Neutrophil (primary cell): Measurements from ENCODE around the gene ITGB3.
"Not testable (repeated sequence)": the region's sequence is repeated elsewhere in the genome, so short reads cannot be mapped to it uniquely, and the experiment has no call there.

Experiments used
- H3K27ac ChIP-seq: fragments of 200-600 bp; sonication (generic); 2 replicates; pipeline ENCODE4 v1.5.1; 2016; ENCODE audit warnings: mild to moderate bottlenecking, moderate library complexity
- H3K27me3 ChIP-seq: fragments of 200-600 bp; sonication (generic); 2 replicates; pipeline ENCODE4 v1.6.0; 2016; ENCODE audit warnings: mild to moderate bottlenecking
- H3K36me3 ChIP-seq: fragments of 200-600 bp; sonication (generic); 2 replicates; pipeline ENCODE4 v1.5.1; 2017
- H3K4me1 ChIP-seq, 2 experiments: fragments of 200-600 bp in 1 of 2; sonication (generic) in 1 of 2; 1 replicate in 1 of 2; 2 replicates in 1 of 2; pipeline versions ENCODE4 v1.5.1 to v1.6.1; 2013 to 2016; ENCODE audit warnings: low read depth in 1 of 2, low read length in 1 of 2, mild to moderate bottlenecking in 1 of 2, moderate library complexity in 1 of 2; ENCODE audit not compliant: control insufficient read depth in 1 of 2, insufficient read depth in 1 of 2
- H3K4me3 ChIP-seq, 2 experiments: fragments of 200-600 bp in 1 of 2; sonication (generic) in 1 of 2; 1 replicate in 1 of 2; 2 replicates in 1 of 2; pipeline ENCODE4 v1.5.1; 2013 to 2016; ENCODE audit warnings: low read depth in 1 of 2, low read length in 1 of 2, mild to moderate bottlenecking in 1 of 2, moderate library complexity in 1 of 2
- H3K9me3 ChIP-seq: fragments of 200-600 bp; sonication (generic); 2 replicates; pipeline ENCODE4 v1.5.1; 2016
- TF ChIP-seq, protein P1 (sequence below): fragments of 200-600 bp; sonication (generic); IDR thresholded peaks from 2 replicates; pipeline ENCODE4 v1.5.1; 2016; ENCODE audit warnings: antibody characterized with exemption

Gene ITGB3

GRCh38 chr17:47266782-47267181 lies 13.2 kb downstream of the ITGB3 start:
- H3K36me3 ChIP-seq, result no peaks in the 10 kb centered on the region
- TF ChIP-seq, protein P1, sequence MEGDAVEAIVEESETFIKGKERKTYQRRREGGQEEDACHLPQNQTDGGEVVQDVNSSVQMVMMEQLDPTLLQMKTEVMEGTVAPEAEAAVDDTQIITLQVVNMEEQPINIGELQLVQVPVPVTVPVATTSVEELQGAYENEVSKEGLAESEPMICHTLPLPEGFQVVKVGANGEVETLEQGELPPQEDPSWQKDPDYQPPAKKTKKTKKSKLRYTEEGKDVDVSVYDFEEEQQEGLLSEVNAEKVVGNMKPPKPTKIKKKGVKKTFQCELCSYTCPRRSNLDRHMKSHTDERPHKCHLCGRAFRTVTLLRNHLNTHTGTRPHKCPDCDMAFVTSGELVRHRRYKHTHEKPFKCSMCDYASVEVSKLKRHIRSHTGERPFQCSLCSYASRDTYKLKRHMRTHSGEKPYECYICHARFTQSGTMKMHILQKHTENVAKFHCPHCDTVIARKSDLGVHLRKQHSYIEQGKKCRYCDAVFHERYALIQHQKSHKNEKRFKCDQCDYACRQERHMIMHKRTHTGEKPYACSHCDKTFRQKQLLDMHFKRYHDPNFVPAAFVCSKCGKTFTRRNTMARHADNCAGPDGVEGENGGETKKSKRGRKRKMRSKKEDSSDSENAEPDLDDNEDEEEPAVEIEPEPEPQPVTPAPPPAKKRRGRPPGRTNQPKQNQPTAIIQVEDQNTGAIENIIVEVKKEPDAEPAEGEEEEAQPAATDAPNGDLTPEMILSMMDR, result no peak
- no peak overlapping the region for H3K4me3 ChIP-seq
- H3K4me1 ChIP-seq, result no peaks in the 10 kb centered on the region
- H3K27me3 ChIP-seq, result peaks cover 13% of the 10 kb centered on the region
- H3K27ac ChIP-seq, result no peak overlapping the region
- no peaks in the 10 kb centered on the region for H3K9me3 ChIP-seq

GRCh38 chr17:47267354-47267828 lies 13.8 kb downstream of the ITGB3 start:
- no peaks in the 10 kb centered on the region for H3K9me3 ChIP-seq
- TF ChIP-seq, protein P1, result no peak
- peaks cover 8% of the 10 kb centered on the region for H3K27me3 ChIP-seq
- no peak overlapping the region for H3K27ac ChIP-seq
- H3K4me1 ChIP-seq, result no peaks in the 10 kb centered on the region
- no peaks in the 10 kb centered on the region for H3K36me3 ChIP-seq
- H3K4me3 ChIP-seq, result no peak overlapping the region

DNA sequence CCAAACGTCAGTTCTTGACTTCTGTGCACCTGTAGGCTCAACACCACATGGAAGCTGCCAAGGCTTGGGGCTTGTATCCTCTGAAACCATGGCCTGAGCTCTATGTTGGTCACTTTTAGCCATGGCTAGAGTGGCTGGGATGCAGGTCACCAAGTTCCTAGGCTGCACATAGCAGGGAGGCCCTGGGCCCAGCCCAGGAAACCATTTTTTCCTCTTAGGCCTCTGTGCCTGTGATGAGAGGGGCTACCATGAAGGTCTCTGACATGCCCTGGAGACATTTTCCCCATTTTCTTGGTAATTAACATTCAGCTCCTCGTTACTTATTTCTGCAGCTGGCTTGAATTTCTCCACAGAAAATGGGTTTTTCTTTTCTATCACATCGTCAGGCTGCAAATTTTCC lies 15.3 kb downstream of the ITGB3 start:
- H3K36me3 ChIP-seq, H3K9me3 ChIP-seq, H3K27me3 ChIP-seq, H3K4me3 ChIP-seq, H3K27ac ChIP-seq, H3K4me1 ChIP-seq: not testable (repeated sequence)

DNA sequence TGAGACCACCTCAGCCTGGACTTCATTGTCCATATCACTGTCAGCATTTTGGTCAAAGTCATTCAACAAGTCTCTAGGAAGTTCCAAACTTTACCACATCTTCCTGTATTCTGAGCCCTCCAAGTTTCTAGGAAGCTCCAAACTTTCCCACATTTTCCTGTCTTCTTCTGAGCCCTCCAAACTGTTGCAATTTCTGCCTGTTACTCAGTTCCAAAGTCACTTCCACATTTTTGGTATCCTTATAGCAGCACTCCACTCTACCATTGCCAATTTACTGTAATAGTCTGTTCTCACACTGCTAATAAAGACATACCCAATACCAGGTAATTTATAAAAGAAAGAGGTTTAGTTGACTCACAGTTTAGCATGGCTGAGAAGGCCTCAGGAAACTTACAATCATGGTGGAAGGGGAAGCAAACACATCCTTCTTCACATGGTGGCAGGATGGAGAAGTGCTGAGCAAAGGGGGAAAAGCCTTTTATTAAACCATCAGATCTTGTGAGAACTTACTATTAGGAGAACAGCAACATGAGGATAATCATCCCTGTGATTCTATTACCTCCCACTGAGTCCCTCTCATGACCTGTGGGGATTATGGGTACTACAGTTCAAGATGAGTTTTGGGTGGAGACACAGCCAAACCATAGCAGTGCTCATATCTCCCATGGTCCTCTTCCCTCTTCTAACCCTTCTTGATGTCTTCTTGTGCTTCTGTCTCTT lies 16.1 kb downstream of the ITGB3 start:
- H3K4me1 ChIP-seq, H3K36me3 ChIP-seq, H3K27ac ChIP-seq, H3K9me3 ChIP-seq, H3K4me3 ChIP-seq: not testable (repeated sequence)
- peaks cover 14% of the 10 kb centered on the region for H3K27me3 ChIP-seq

DNA sequence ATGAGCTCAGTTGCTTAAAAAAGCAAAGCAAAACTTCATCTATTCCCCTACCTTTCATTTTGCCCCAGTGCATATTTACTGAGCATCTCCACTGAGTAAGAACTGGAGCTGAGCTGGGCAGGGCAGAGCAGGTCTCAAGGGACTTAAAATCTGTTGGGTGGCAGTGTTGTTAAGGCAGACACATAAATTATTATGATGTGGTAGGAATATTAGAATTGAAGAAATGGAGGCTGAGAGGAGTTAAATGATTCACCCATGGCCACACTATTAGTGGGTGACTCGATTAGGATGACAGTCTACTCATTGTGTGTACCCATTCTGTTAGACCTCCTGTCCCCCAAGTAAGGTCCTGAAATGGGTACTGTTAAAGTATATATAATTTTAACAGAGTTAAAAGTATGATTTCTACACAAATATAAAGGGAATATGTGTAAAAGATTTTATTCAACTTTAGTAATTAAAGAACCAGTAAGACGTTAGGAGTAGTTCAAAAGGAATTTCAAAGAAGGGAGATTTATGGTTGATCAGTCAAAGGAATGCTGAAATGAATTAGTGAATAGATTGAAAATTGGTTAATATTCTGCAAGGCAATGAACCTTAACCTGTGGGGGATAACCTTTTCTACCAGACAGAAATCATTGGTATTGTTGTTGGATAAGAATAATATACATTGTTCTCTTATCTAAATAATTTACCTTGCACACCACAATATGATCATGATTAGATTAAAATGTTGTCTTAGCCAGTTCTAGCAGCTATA lies 17.5 kb downstream of the ITGB3 start:
- Histone ChIP-seq H3K4me3 (no peak overlapping the region), H3K27me3 (peaks cover 17% of the 10 kb centered on the region), H3K4me1 (no peaks in the 10 kb centered on the region), H3K36me3 (no peaks in the 10 kb centered on the region), H3K9me3 (no peaks in the 10 kb centered on the region), H3K27ac (no peak overlapping the region)
- TF ChIP-seq, protein P1, result no peak

DNA sequence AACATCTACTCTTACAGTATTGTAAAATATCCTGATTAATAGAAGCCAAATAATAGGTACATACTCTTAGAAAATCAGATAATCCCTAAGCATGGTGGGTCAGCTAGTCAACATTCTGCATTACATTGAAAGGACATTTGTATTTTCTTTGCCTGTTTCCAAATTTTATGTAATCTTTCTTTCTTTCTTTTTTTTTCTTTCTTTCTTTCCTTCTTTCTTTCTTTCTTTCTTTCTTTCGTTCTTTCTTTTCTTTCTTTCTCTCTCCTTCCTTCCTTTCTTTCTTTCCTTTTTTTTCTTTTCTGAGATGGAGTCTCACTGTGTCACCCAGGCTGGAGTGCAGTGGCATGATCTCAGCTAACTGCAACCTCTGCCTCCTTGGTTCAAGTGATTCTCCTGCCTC lies 18.9 kb downstream of the ITGB3 start:
- Histone ChIP-seq H3K4me1 (no peaks in the 10 kb centered on the region), H3K27ac (no peak overlapping the region), H3K27me3 (peaks cover 17% of the 10 kb centered on the region), H3K9me3 (no peaks in the 10 kb centered on the region), H3K4me3 (no peak overlapping the region), H3K36me3 (no peaks in the 10 kb centered on the region)
- TF ChIP-seq, protein P1, result no peak
